Measurements from ENCODE around the gene GAB3. TPM values are rescaled to one million over a fixed set of nuclear protein-coding genes. Genes with fewer than 3 reads are reported as not detected.
"Not testable (repeated sequence)": the region's sequence is repeated elsewhere in the genome, so short reads cannot be mapped to it uniquely, and the experiment has no call there.

Gene GAB3
- total and polyA plus RNA-seq, 4 donors, result 0.66 to 10.4 (median 1.6) TPM

- TF ChIP-seq, protein P1, sequence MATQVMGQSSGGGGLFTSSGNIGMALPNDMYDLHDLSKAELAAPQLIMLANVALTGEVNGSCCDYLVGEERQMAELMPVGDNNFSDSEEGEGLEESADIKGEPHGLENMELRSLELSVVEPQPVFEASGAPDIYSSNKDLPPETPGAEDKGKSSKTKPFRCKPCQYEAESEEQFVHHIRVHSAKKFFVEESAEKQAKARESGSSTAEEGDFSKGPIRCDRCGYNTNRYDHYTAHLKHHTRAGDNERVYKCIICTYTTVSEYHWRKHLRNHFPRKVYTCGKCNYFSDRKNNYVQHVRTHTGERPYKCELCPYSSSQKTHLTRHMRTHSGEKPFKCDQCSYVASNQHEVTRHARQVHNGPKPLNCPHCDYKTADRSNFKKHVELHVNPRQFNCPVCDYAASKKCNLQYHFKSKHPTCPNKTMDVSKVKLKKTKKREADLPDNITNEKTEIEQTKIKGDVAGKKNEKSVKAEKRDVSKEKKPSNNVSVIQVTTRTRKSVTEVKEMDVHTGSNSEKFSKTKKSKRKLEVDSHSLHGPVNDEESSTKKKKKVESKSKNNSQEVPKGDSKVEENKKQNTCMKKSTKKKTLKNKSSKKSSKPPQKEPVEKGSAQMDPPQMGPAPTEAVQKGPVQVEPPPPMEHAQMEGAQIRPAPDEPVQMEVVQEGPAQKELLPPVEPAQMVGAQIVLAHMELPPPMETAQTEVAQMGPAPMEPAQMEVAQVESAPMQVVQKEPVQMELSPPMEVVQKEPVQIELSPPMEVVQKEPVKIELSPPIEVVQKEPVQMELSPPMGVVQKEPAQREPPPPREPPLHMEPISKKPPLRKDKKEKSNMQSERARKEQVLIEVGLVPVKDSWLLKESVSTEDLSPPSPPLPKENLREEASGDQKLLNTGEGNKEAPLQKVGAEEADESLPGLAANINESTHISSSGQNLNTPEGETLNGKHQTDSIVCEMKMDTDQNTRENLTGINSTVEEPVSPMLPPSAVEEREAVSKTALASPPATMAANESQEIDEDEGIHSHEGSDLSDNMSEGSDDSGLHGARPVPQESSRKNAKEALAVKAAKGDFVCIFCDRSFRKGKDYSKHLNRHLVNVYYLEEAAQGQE (IDR thresholded peaks at IDR 0.05), result no peak
- TF ChIP-seq SP1 (IDR thresholded peaks at IDR 0.05) (no peak), FOXA2 (IDR thresholded peaks at IDR 0.05) (no peak), TAF1 (conservative IDR thresholded peaks at IDR 0.05) (no peak)
These were observed 57.5 kb downstream of the GAB3 start (continued) for GRCh38 chrX:154693394-154693793.

DNA sequence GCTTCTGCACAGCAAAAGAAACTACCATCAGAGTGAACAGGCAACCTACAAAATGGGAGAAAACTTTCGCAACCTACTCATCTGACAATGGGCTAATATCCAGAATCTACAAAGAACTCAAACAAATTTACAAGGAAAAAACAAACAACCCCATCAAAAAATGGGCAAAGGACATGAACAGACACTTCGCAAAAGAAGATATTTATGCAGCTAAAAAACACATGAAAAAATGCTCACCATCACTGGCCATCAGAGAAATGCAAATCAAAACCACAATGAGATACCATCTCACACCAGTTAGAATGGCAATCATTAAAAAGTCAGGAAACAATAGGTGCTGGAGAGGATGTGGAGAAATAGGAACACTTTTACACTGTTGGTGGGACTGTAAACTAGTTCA, 60.4 kb downstream of the GAB3 start:
- H3K27me3 ChIP-seq (ENCODE audit: control insufficient read depth in 4 of 4, insufficient read depth in 4 of 4, low read length in 3 of 4); H3K4me1 ChIP-seq (ENCODE audit: control insufficient read depth in 4 of 4, insufficient read depth in 4 of 4, low read length in 3 of 4); H3K4me3 ChIP-seq (ENCODE audit: low read depth in 1 of 3, low read length in 3 of 3); H3K9me3 ChIP-seq (ENCODE audit: control insufficient read depth in 4 of 4, low read length in 3 of 4); H3K36me3 ChIP-seq (ENCODE audit: control insufficient read depth in 4 of 4, insufficient read depth in 3 of 4, low read depth in 1 of 4, low read length in 3 of 4); H3K9ac ChIP-seq (ENCODE audit: low read depth in 1 of 2, low read length in 2 of 2); H3K27ac ChIP-seq (ENCODE audit: low read depth in 1 of 2, low read length in 2 of 2); DNase-seq (ENCODE audit: low spot score): not testable (repeated sequence)
- WGBS, result 59% methylated on average over 2 of the region's 2 CpGs

DNA sequence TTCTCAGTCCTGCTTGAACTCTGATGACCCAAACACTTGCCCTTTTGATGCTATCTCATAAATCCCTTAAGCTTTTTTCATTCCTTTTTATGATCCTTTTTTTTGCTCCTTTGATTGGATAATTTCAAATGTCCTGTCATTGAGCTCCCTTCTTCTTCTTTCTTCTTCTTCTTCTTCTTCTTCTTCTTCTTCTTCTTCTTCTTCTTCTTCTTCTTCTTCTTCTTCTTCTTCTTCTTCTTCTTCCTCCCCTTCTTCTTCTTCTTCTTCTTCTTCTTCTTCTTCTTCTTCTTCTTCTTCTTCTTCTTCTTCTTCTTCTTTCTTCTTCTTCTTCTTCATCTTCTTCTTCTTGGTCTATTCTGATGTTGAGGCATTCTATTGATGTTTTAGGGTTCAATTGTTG, 78.8 kb downstream of the GAB3 start:
- H3K4me1 ChIP-seq (ENCODE audit: control insufficient read depth in 4 of 4, insufficient read depth in 4 of 4, low read length in 3 of 4); H3K27me3 ChIP-seq (ENCODE audit: control insufficient read depth in 4 of 4, insufficient read depth in 4 of 4, low read length in 3 of 4); H3K4me3 ChIP-seq (ENCODE audit: low read depth in 1 of 3, low read length in 3 of 3); H3K36me3 ChIP-seq (ENCODE audit: control insufficient read depth in 4 of 4, insufficient read depth in 3 of 4, low read depth in 1 of 4, low read length in 3 of 4); H3K9me3 ChIP-seq (ENCODE audit: control insufficient read depth in 4 of 4, low read length in 3 of 4); DNase-seq (ENCODE audit: low spot score); H3K9ac ChIP-seq (ENCODE audit: low read depth in 1 of 2, low read length in 2 of 2); H3K27ac ChIP-seq (ENCODE audit: low read depth in 1 of 2, low read length in 2 of 2): not testable (repeated sequence)

DNA sequence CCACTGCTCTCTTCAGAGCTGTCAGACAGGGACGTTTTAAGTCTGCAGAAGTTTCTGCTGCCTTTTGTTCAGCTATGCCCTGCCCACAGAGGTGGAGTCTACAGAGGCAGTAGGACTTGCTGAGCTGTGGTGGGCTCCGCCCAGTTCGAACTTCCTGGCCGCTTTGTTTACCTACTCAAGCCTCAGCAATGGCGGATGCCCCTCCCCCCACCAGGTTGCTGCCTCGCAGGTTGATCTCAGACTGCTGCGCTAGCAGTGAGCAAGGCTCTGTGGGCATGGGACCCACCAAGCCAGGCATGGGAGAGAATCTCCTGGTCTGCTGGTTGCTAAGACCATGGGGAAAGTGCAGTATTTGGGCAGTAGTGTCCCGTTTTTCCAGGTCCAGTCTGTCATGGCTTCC, 80.0 kb downstream of the GAB3 start:
- H3K4me1 ChIP-seq (ENCODE audit: control insufficient read depth in 4 of 4, insufficient read depth in 4 of 4, low read length in 3 of 4); DNase-seq (ENCODE audit: low spot score); H3K27me3 ChIP-seq (ENCODE audit: control insufficient read depth in 4 of 4, insufficient read depth in 4 of 4, low read length in 3 of 4); H3K9ac ChIP-seq (ENCODE audit: low read depth in 1 of 2, low read length in 2 of 2); H3K4me3 ChIP-seq (ENCODE audit: low read depth in 1 of 3, low read length in 3 of 3); H3K9me3 ChIP-seq (ENCODE audit: control insufficient read depth in 4 of 4, low read length in 3 of 4); H3K36me3 ChIP-seq (ENCODE audit: control insufficient read depth in 4 of 4, insufficient read depth in 3 of 4, low read depth in 1 of 4, low read length in 3 of 4); H3K27ac ChIP-seq (ENCODE audit: low read depth in 1 of 2, low read length in 2 of 2): not testable (repeated sequence)
- 72% methylated on average over 8 of the region's 8 CpGs for WGBS

DNA sequence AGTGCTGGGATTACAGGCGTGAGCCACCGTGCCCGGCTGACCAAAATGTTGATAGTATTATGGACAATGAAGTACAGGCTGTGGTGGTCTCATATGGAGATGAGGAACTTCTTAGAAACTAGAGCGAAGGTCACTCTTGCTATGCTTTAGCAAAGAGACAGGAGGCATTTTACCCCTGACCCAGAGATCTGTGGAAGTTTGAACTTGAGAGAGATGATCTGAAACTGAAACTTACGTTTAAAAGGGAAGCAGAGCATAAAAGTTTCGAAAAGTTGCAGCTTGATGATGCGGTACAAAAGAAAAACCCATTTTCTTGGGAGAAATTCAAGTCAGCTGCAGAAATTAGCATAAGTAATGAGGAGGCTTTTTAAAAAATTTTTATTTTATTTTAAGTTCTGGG, 89.0 kb downstream of the GAB3 start:
- no peaks in the 10 kb centered on the region for H3K36me3 ChIP-seq (ENCODE audit: control insufficient read depth in 4 of 4, insufficient read depth in 3 of 4, low read depth in 1 of 4, low read length in 3 of 4)
- DNase-seq (ENCODE audit: low spot score), result no peak
- H3K9ac ChIP-seq (ENCODE audit: low read depth in 1 of 2, low read length in 2 of 2), result no peak overlapping the region
- H3K27me3 ChIP-seq (ENCODE audit: control insufficient read depth in 4 of 4, insufficient read depth in 4 of 4, low read length in 3 of 4), result no peaks in the 10 kb centered on the region
- WGBS, result 84% methylated on average over 7 of the region's 7 CpGs
- no peak overlapping the region for H3K27ac ChIP-seq (ENCODE audit: low read depth in 1 of 2, low read length in 2 of 2)
- peaks cover 0 to 4% (median 1%) of the 10 kb centered on the region in 4 donors for H3K9me3 ChIP-seq (ENCODE audit: control insufficient read depth in 4 of 4, low read length in 3 of 4)
- no peaks in the 10 kb centered on the region for H3K4me1 ChIP-seq (ENCODE audit: control insufficient read depth in 4 of 4, insufficient read depth in 4 of 4, low read length in 3 of 4)
- H3K4me3 ChIP-seq (ENCODE audit: low read depth in 1 of 3, low read length in 3 of 3), result no peak overlapping the region
- TF ChIP-seq CTCF (IDR thresholded peaks at IDR 0.05; ENCODE audit: low read depth, low read length, missing input control), result no peak
- no peak for TF ChIP-seq JUND (IDR thresholded peaks at IDR 0.05)
- no peak for TF ChIP-seq GABPA (IDR thresholded peaks at IDR 0.05 in 1 of 2, conservative IDR thresholded peaks at IDR 0.05 in 1 of 2)
- TF ChIP-seq, protein P1 (IDR thresholded peaks at IDR 0.05), result no peak
- no peak for TF ChIP-seq SP1 (IDR thresholded peaks at IDR 0.05)
- TF ChIP-seq MAX (IDR thresholded peaks at IDR 0.05), result no peak
- no peak for TF ChIP-seq RXRA (IDR thresholded peaks at IDR 0.05)
- TF ChIP-seq, protein P2, sequence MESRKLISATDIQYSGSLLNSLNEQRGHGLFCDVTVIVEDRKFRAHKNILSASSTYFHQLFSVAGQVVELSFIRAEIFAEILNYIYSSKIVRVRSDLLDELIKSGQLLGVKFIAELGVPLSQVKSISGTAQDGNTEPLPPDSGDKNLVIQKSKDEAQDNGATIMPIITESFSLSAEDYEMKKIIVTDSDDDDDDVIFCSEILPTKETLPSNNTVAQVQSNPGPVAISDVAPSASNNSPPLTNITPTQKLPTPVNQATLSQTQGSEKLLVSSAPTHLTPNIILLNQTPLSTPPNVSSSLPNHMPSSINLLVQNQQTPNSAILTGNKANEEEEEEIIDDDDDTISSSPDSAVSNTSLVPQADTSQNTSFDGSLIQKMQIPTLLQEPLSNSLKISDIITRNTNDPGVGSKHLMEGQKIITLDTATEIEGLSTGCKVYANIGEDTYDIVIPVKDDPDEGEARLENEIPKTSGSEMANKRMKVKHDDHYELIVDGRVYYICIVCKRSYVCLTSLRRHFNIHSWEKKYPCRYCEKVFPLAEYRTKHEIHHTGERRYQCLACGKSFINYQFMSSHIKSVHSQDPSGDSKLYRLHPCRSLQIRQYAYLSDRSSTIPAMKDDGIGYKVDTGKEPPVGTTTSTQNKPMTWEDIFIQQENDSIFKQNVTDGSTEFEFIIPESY (IDR thresholded peaks at IDR 0.05), result no peak
